Stimulated activated CD4-positive, alpha-beta T cell treated with anti-CD3 and anti-CD28 coated beads, Interleukin-15, amount 100 ng/mL, for 24 hours (primary cell): Measurements from ENCODE around the gene PRKD2.
"Not testable (repeated sequence)": the region's sequence is repeated elsewhere in the genome, so short reads cannot be mapped to it uniquely, and the experiment has no call there.

ENCODE experiments used
- DNase-seq: peaks from one replicate; pipeline ENCODE4 v3.0.0-alpha.2; 2020

Gene PRKD2

GRCh38 chr19:46628970-46629369 is 87.9 kb downstream of the PRKD2 start:
- not testable (repeated sequence) for DNase-seq

GRCh38 chr19:46626446-46626845 is 90.5 kb downstream of the PRKD2 start:
- no peak for DNase-seq

GRCh38 chr19:46625731-46626130 is 91.2 kb downstream of the PRKD2 start:
- DNase-seq: no peak

GRCh38 chr19:46624958-46625661 is 91.8 kb downstream of the PRKD2 start, which contains the start of gene PTGIR:
Gene PTGIR (minus strand): TSS chr19:46625089. CDS start chr19:46624225, 864 bp downstream.
- peak; percentile 73 for DNase-seq
